Breast epithelium (tissue), 4 donors: ENCODE data around the gene CDC45. TPM values are rescaled to one million over a fixed set of nuclear protein-coding genes. Genes with fewer than 3 reads are reported as not detected.

Experiments used
- DNase-seq, 2 donors: peaks; one replicate each; pipeline ENCODE4 v3.0.0-alpha.2; 2019; ENCODE audit warnings: low spot score in 2 of 2
- H3K27ac ChIP-seq, 2 donors: fragments of 200-600 bp; sonication (generic) in 1 of 2; one replicate each; pipeline ENCODE4 v1.5.1; 2016 to 2019; ENCODE audit warnings: mild to moderate bottlenecking in 1 of 2
- H3K27me3 ChIP-seq, 2 donors: fragments of 200-600 bp; sonication (generic) in 1 of 2; one replicate each; pipeline versions ENCODE4 v1.5.1 to v1.6.0; 2017 to 2019; ENCODE audit warnings: control low read depth in 1 of 2, mild to moderate bottlenecking in 1 of 2
- H3K36me3 ChIP-seq: fragments of 200-600 bp; one replicate; pipeline ENCODE4 v1.5.1; 2019
- H3K4me1 ChIP-seq, 2 donors: fragments of 200-600 bp; sonication (generic); one replicate each; pipeline ENCODE4 v1.5.1; 2016 to 2019; ENCODE audit warnings: control low read depth in 1 of 2
- H3K4me3 ChIP-seq, 3 donors: fragments of 200-600 bp; sonication (generic); 1 replicate in 2 of 3; 2 replicates in 1 of 3; pipeline ENCODE4 v1.5.1; 2016 to 2019; ENCODE audit warnings: mild to moderate bottlenecking in 3 of 3, moderate library complexity in 2 of 3
- H3K9me3 ChIP-seq, 2 donors: fragments of 200-600 bp; sonication (generic) in 1 of 2; one replicate each; pipeline ENCODE4 v1.5.1; 2016 to 2019; ENCODE audit warnings: control low read depth in 1 of 2
- POLR2A ChIP-seq: fragments of 450-650 bp; IDR thresholded peaks from one replicate; pipeline ENCODE4 v1.6.1; 2016; ENCODE audit warnings: antibody characterized with exemption, mild to moderate bottlenecking, moderate library complexity
- POLR2AphosphoS5 ChIP-seq, 3 donors: sonication (generic); formaldehyde crosslinking; IDR thresholded peaks; one replicate each; pipeline ENCODE4 v1.6.1; 2017; ENCODE audit warnings: antibody characterized with exemption in 3 of 3
- intact Hi-C: fragments of 100-400 bp; cut with DNase I; formaldehyde crosslinking; loops from one replicate; pipeline ENCODE4 v1.15.1; 2023; ENCODE audit warnings: low total_unique reads
- total RNA-seq, 3 donors: library from RNA; depleted of rRNA; stranded (reverse); fragments of >200 nt; gene quantifications; one replicate each; pipeline ENCODE4 v1.1.0, GENCODE V29; 2016
- TF ChIP-seq, protein P1 (sequence below), 3 donors: fragments of 450-650 bp; IDR thresholded peaks; one replicate each; pipeline ENCODE4 v1.5.1; 2016 to 2017; ENCODE audit warnings: antibody characterized with exemption in 3 of 3, mild to moderate bottlenecking in 3 of 3, moderate library complexity in 3 of 3

CDC45 gene
- total RNA-seq, 3 donors from 2014 or later = 0.48 TPM; not detected in 2

GRCh38 chr22:19498154-19498865, 18.6 kb downstream of the CDC45 start:
- no peak overlapping the region for H3K27ac ChIP-seq
- DNase-seq = no peak
- no peak overlapping the region for H3K4me3 ChIP-seq
- H3K27me3 ChIP-seq = no peaks in the 10 kb centered on the region
- intact Hi-C loops = no loop called here
- H3K9me3 ChIP-seq = no peaks in the 10 kb centered on the region
- H3K36me3 ChIP-seq = no peaks in the 10 kb centered on the region
- no peaks in the 10 kb centered on the region for H3K4me1 ChIP-seq
- TF ChIP-seq POLR2AphosphoS5 (IDR thresholded peaks at IDR 0.05) (no peak), POLR2A (no peak)
- TF ChIP-seq, protein P1, sequence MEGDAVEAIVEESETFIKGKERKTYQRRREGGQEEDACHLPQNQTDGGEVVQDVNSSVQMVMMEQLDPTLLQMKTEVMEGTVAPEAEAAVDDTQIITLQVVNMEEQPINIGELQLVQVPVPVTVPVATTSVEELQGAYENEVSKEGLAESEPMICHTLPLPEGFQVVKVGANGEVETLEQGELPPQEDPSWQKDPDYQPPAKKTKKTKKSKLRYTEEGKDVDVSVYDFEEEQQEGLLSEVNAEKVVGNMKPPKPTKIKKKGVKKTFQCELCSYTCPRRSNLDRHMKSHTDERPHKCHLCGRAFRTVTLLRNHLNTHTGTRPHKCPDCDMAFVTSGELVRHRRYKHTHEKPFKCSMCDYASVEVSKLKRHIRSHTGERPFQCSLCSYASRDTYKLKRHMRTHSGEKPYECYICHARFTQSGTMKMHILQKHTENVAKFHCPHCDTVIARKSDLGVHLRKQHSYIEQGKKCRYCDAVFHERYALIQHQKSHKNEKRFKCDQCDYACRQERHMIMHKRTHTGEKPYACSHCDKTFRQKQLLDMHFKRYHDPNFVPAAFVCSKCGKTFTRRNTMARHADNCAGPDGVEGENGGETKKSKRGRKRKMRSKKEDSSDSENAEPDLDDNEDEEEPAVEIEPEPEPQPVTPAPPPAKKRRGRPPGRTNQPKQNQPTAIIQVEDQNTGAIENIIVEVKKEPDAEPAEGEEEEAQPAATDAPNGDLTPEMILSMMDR (IDR thresholded peaks at IDR 0.05) = no peak

GRCh38 chr22:19498866-19499190, 19.1 kb downstream of the CDC45 start:
- H3K4me3 ChIP-seq = no peak overlapping the region
- no peaks in the 10 kb centered on the region for H3K9me3 ChIP-seq
- TF ChIP-seq POLR2A (no peak), POLR2AphosphoS5 (IDR thresholded peaks at IDR 0.05) (no peak)
- TF ChIP-seq, protein P1 (IDR thresholded peaks at IDR 0.05) = no peak
- intact Hi-C loops = no loop called here
- no peak overlapping the region for H3K27ac ChIP-seq
- no peaks in the 10 kb centered on the region for H3K4me1 ChIP-seq
- DNase-seq = no peak
- H3K36me3 ChIP-seq = no peaks in the 10 kb centered on the region
- no peaks in the 10 kb centered on the region for H3K27me3 ChIP-seq

GRCh38 chr22:19499236-19499879, 19.6 kb downstream of the CDC45 start:
- intact Hi-C loops = no loop called here
- Histone ChIP-seq H3K4me1 (no peaks in the 10 kb centered on the region), H3K4me3 (no peak overlapping the region), H3K27ac (no peak overlapping the region), H3K9me3 (no peaks in the 10 kb centered on the region), H3K27me3 (no peaks in the 10 kb centered on the region), H3K36me3 (no peaks in the 10 kb centered on the region)
- TF ChIP-seq POLR2AphosphoS5 (IDR thresholded peaks at IDR 0.05) = no peak
- TF ChIP-seq, protein P1 (IDR thresholded peaks at IDR 0.05) = no peak
- TF ChIP-seq POLR2A = no peak
- DNase-seq = no peak

DNA sequence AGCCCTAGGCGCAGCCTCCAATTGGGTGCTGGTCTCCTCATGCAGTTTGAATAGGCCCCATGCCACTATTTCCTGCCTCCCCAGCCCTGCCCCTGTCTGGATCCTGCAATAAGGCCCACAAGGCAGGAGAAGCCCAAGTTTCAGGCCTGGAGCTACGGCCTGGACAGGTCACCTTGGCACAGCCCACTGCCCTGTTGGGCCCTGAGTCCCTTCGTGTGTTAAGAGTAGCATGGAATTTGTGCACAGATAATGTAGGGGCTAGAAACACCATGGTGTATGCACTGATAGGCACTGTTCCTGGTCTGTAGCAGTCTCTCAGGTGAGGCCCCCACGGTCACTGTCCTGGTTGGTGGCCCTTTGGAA, 20.1 kb downstream of the CDC45 start:
- no peaks in the 10 kb centered on the region for H3K36me3 ChIP-seq
- TF ChIP-seq, protein P1 (IDR thresholded peaks at IDR 0.05) = no peak
- TF ChIP-seq POLR2AphosphoS5 (IDR thresholded peaks at IDR 0.05) = no peak
- no peak for TF ChIP-seq POLR2A
- intact Hi-C loops = no loop called here
- no peak overlapping the region for H3K27ac ChIP-seq
- no peak for DNase-seq
- H3K4me1 ChIP-seq = no peaks in the 10 kb centered on the region
- H3K4me3 ChIP-seq = no peak overlapping the region
- H3K27me3 ChIP-seq = no peaks in the 10 kb centered on the region
- H3K9me3 ChIP-seq = no peaks in the 10 kb centered on the region

GRCh38 chr22:19501897-19502447, 22.3 kb downstream of the CDC45 start:
- H3K9me3 ChIP-seq = no peaks in the 10 kb centered on the region
- no peak overlapping the region for H3K27ac ChIP-seq
- TF ChIP-seq, protein P1 (IDR thresholded peaks at IDR 0.05) = no peak
- TF ChIP-seq POLR2AphosphoS5 (IDR thresholded peaks at IDR 0.05) = no peak
- TF ChIP-seq POLR2A = no peak
- DNase-seq = no peak
- intact Hi-C loops = no loop called here
- no peak overlapping the region for H3K4me3 ChIP-seq
- no peaks in the 10 kb centered on the region for H3K4me1 ChIP-seq
- no peaks in the 10 kb centered on the region for H3K27me3 ChIP-seq
- H3K36me3 ChIP-seq = no peaks in the 10 kb centered on the region
